Colonic mucosa (tissue), 4 donors: ENCODE results near the gene FREM1. TPM values are rescaled to one million over a fixed set of nuclear protein-coding genes. Genes with fewer than 3 reads are reported as not detected.

ENCODE experiments used
- DNase-seq: peaks from one replicate; pipeline ENCODE4 v3.0.0-alpha.2; 2020
- H3K27ac ChIP-seq: fragments of 200-600 bp; one replicate; pipeline ENCODE4 v1.8.0; 2021
- H3K27me3 ChIP-seq: fragments of 200-600 bp; one replicate; pipeline ENCODE4 v1.8.0; 2021
- H3K36me3 ChIP-seq: fragments of 200-600 bp; one replicate; pipeline ENCODE4 v1.8.0; 2021
- H3K4me1 ChIP-seq: fragments of 200-600 bp; one replicate; pipeline ENCODE4 v1.8.0; 2021; ENCODE audit warnings: mild to moderate bottlenecking
- H3K4me3 ChIP-seq: fragments of 200-600 bp; one replicate; pipeline ENCODE4 v1.8.0; 2021
- H3K9ac ChIP-seq, 2 donors: one replicate each; pipeline ENCODE4 v1.7.0; 2013; ENCODE audit warnings: control low read depth in 2 of 2, low read depth in 2 of 2, low read length in 2 of 2
- H3K9me3 ChIP-seq: fragments of 200-600 bp; one replicate; pipeline ENCODE4 v1.8.0; 2021
- CTCF ChIP-seq: fragments of 200-600 bp; IDR thresholded peaks from one replicate; pipeline ENCODE4 v1.8.0; 2022; ENCODE audit warnings: antibody characterized with exemption, mild to moderate bottlenecking
- intact Hi-C: fragments of 100-400 bp; cut with DNase I; formaldehyde crosslinking; loops from one replicate; pipeline ENCODE4 v1.14.1; 2022
- total RNA-seq, 2 donors: library from RNA; stranded (reverse); fragmentation: NEBNext Ultra II Directional in 1 of 2; extraction: Animal tissue kit (Norgen Biotek cat#: 25700) in 1 of 2; gene quantifications; one replicate each; pipeline ENCODE4 v1.2.1, GENCODE V29; 2021
- donor health status: healthy.
- donor health status: DM: no; HTN: no; CAD: no.
- donor health status: DM: no; HTN: no; CAD: no.

The FREM1 gene
- total RNA-seq, 2 donors from 2014 or later: 1.1 to 1.5 TPM

- Histone ChIP-seq H3K9ac (no peak overlapping the region), H3K27ac (no peak overlapping the region), H3K4me1 (peaks cover 6% of the 10 kb centered on the region), H3K36me3 (no peaks in the 10 kb centered on the region), H3K9me3 (no peaks in the 10 kb centered on the region), H3K27me3 (no peaks in the 10 kb centered on the region), H3K4me3 (no peak overlapping the region)
- no peak for DNase-seq
- no peak for TF ChIP-seq CTCF
- intact Hi-C loops: no loop called here
Measured at GRCh38 chr9:14909181-14909580, 1.0 kb downstream of the FREM1 start.

- no peak for DNase-seq
- H3K4me3 ChIP-seq: no peak overlapping the region
- H3K4me1 ChIP-seq: peaks cover 6% of the 10 kb centered on the region
- no peaks in the 10 kb centered on the region for H3K36me3 ChIP-seq
- H3K9me3 ChIP-seq: no peaks in the 10 kb centered on the region
- H3K27me3 ChIP-seq: no peaks in the 10 kb centered on the region
- intact Hi-C loops: no loop called here
- TF ChIP-seq CTCF: no peak
- no peak overlapping the region for H3K27ac ChIP-seq
- peak overlapping the region in 1 of 2 donors; percentile 24 for H3K9ac ChIP-seq
Measured at GRCh38 chr9:14908295-14909180, 1.7 kb downstream of the FREM1 start.

- no peak for TF ChIP-seq CTCF
- intact Hi-C loops: no loop called here
- no peaks in the 10 kb centered on the region for H3K36me3 ChIP-seq
- no peaks in the 10 kb centered on the region for H3K27me3 ChIP-seq
- no peaks in the 10 kb centered on the region for H3K9me3 ChIP-seq
- no peak for DNase-seq
- H3K4me1 ChIP-seq: peaks cover 6% of the 10 kb centered on the region
- no peak overlapping the region for H3K9ac ChIP-seq
- no peak overlapping the region for H3K27ac ChIP-seq
- no peak overlapping the region for H3K4me3 ChIP-seq
Measured at GRCh38 chr9:14907696-14908095, 2.5 kb downstream of the FREM1 start.

GRCh38 chr9:14907360-14907685 lies 2.9 kb downstream of the FREM1 start:
- Histone ChIP-seq H3K4me1 (peaks cover 6% of the 10 kb centered on the region), H3K27ac (no peak overlapping the region), H3K9me3 (no peaks in the 10 kb centered on the region), H3K27me3 (no peaks in the 10 kb centered on the region), H3K4me3 (no peak overlapping the region), H3K36me3 (no peaks in the 10 kb centered on the region), H3K9ac (no peak overlapping the region)
- no peak for TF ChIP-seq CTCF
- intact Hi-C loops: no loop called here
- DNase-seq: no peak

GRCh38 chr9:14906644-14907359 lies 3.4 kb downstream of the FREM1 start:
- Histone ChIP-seq H3K9ac (no peak overlapping the region), H3K9me3 (no peaks in the 10 kb centered on the region), H3K4me1 (peaks cover 6% of the 10 kb centered on the region), H3K27ac (no peak overlapping the region), H3K36me3 (no peaks in the 10 kb centered on the region), H3K4me3 (no peak overlapping the region), H3K27me3 (no peaks in the 10 kb centered on the region)
- no peak for TF ChIP-seq CTCF
- intact Hi-C loops: no loop called here
- no peak for DNase-seq
